ENCODE results near the gene ARL5B. TPM values are rescaled to one million over a fixed set of nuclear protein-coding genes. Genes with fewer than 3 reads are reported as not detected.

ARL5B gene
- total and polyA plus RNA-seq, 11 donors: 1.9 to 10.2 (median 6.9) TPM

DNA sequence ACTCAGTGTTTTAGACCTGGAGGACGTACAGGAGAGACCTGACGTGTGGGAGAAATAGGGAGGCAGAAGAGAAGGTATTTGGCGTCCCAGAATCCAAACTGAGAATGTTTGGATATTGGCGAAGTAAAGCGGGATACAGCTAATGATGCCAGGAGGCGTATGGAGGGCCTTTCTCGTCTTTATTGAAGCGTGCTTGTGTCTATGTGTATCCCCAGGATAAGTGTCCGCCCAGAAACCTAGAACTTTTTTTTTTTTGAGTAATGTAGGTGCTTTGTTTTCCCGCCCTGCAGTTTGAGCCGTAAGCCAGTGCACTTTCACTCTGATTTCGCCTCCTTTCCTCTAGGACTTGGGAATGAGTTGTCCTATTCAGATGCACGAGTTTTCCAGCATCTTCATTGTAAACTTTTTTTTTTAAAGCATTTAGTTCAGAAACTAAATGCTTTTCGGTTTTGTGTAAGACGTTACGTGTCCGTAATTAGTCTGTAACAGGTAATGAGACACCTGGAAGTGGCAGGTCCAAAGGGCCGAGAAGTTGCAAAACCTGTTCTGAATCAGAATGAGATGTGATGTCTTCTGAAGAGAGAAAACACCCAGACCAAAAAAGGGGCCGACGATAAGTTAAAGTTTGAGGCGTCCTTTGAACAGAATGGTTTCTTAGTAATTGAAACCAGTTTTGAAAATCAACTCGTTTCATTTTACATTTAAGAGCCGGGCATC is 746 bp downstream of the ARL5B start:
- peak overlapping the region; percentile 61 to 99 (median 92) for H3K4me3 ChIP-seq
- peaks cover 3 to 39% (median 30%) of the 10 kb centered on the region in 12 donors for H3K4me1 ChIP-seq
- intact Hi-C loops (cut with DNase I): loop anchor here in 2 of 10 donors (5.0 to 10.0 kb wide), 3 partner anchors 115 to 318 kb away; no protein-coding TSS in a partner anchor
- no peak for TF ChIP-seq POLR2A (IDR thresholded peaks at IDR 0.05)
- TF ChIP-seq, protein P1, sequence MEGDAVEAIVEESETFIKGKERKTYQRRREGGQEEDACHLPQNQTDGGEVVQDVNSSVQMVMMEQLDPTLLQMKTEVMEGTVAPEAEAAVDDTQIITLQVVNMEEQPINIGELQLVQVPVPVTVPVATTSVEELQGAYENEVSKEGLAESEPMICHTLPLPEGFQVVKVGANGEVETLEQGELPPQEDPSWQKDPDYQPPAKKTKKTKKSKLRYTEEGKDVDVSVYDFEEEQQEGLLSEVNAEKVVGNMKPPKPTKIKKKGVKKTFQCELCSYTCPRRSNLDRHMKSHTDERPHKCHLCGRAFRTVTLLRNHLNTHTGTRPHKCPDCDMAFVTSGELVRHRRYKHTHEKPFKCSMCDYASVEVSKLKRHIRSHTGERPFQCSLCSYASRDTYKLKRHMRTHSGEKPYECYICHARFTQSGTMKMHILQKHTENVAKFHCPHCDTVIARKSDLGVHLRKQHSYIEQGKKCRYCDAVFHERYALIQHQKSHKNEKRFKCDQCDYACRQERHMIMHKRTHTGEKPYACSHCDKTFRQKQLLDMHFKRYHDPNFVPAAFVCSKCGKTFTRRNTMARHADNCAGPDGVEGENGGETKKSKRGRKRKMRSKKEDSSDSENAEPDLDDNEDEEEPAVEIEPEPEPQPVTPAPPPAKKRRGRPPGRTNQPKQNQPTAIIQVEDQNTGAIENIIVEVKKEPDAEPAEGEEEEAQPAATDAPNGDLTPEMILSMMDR (IDR thresholded peaks at IDR 0.05): no peak
- no peak for DNase-seq
- no peaks in the 10 kb centered on the region for H3K27me3 ChIP-seq
- peaks cover 0 to under 1% (median 0%) of the 10 kb centered on the region in 9 donors for H3K36me3 ChIP-seq
- ATAC-seq: peak in 1 of 4 donors; percentile 3
- WGBS, 4 donors: 1% methylated on average over 23 of the region's 23 CpGs
- no peaks in the 10 kb centered on the region for H3K9me3 ChIP-seq
- peak overlapping the region; percentile 74 to 99 (median 93) for H3K27ac ChIP-seq

DNA sequence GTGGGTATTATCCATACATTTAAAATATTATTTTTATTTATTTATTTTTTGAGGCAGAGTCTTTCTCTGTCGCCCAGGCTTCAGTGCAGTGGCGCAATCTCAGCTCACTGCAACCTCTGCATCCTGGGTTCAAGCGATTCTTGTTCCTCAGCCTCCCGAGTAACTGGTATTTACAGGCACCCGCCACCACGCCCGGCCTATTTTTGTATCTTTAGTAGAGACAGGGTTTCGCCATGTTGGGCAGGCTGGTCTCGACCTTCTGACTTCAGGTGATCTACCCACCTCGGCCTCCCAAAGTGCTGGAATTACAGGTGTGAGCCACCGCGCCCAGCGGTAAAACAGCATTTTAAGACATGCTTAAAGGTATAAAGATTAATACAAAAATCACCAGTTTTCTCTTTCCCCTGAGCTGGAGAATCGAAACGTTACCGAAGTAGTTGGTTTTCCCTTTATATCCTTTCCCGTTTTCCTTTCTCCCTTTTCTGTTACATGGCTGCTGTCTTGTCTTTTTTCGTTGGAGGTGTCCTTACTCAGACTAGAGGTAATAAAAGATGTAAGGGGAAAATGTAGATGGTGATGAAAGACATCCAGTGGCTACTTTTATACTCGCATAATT is 1.7 kb downstream of the ARL5B start:
- DNase-seq (no peak), ATAC-seq (no peak)
- no peaks in the 10 kb centered on the region for H3K9me3 ChIP-seq
- no peaks in the 10 kb centered on the region for H3K27me3 ChIP-seq
- peaks cover 3 to 49% (median 38%) of the 10 kb centered on the region in 12 donors for H3K4me1 ChIP-seq
- TF ChIP-seq, protein P1 (IDR thresholded peaks at IDR 0.05): no peak
- no peak for TF ChIP-seq POLR2A (IDR thresholded peaks at IDR 0.05)
- H3K36me3 ChIP-seq: no peaks in the 10 kb centered on the region
- H3K27ac ChIP-seq: no peak overlapping the region
- intact Hi-C loops (cut with DNase I): no loop called here
- WGBS, 4 donors: 86 to 91% (median 88%) methylated on average over 19 of the region's 19 CpGs
- peak overlapping the region in 8 of 12 donors; percentile 82 to 99 (median 96) for H3K4me3 ChIP-seq

DNA sequence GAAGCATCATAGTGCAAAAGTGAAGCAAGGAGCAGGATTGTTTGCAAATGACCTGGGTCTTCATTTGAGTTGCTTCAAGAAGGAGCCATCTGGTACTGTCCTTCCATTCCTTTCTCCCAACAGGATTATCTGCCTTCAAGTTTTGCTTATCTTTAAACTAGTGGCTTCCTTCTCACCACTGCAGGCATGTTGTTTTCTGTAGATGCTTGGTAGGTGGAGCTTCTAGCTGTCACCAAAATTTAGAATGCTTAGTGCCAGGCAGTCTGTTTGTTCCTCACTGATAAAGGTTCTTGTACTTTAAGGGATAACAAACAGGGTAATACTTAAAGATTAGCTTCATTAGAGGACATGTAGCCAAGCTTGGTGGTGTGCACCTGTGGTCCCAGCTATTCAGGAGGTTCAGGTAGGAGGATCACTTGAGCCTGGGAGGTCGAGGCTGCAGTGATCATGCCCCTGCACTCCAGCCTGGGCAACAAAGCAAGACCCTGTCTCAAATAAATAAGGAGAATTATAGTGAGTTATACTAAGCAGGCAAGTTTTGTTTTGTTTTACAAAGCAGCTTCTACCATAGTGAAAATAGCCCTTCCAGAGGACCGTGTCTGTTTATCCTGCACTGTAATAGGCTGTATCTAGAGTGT is 5.7 kb downstream of the ARL5B start:
- H3K27ac ChIP-seq: no peak overlapping the region
- 85 to 90% (median 85%) methylated on average over 2 of the region's 2 CpGs for WGBS, 4 donors
- peaks cover 3 to 44% (median 36%) of the 10 kb centered on the region in 12 donors for H3K4me1 ChIP-seq
- intact Hi-C loops (cut with DNase I): no loop called here
- peaks cover 0 to 31% (median 25%) of the 10 kb centered on the region in 9 donors for H3K36me3 ChIP-seq
- DNase-seq: no peak
- TF ChIP-seq, protein P1 (IDR thresholded peaks at IDR 0.05): no peak
- no peak for TF ChIP-seq POLR2A (IDR thresholded peaks at IDR 0.05)
- peak in 1 of 4 donors; percentile 13 for ATAC-seq
- H3K27me3 ChIP-seq: no peaks in the 10 kb centered on the region
- no peaks in the 10 kb centered on the region for H3K9me3 ChIP-seq
- H3K4me3 ChIP-seq: no peak overlapping the region
